HCT116 (cell line): ENCODE results near the gene RS1.

ENCODE experiments used
- CEBPB ChIP-seq: IDR thresholded peaks from 2 replicates; pipeline ENCODE4 v1.6.1; 2012; ENCODE audit warnings: low read depth
- ELF1 ChIP-seq: IDR thresholded peaks from 2 replicates; pipeline ENCODE4 v1.6.1; 2012; ENCODE audit warnings: low read depth, borderline replicate concordance
- JUND ChIP-seq: IDR thresholded peaks from 2 replicates; pipeline ENCODE4 v1.6.1; 2012
- POLR2A ChIP-seq: IDR thresholded peaks from 2 replicates; pipeline ENCODE4 v1.7.0; 2011; ENCODE audit warnings: borderline replicate concordance; ENCODE audit not compliant: insufficient read depth, insufficient read length; ENCODE audit errors: extremely low read depth
- POLR2AphosphoS5 ChIP-seq: IDR thresholded peaks from 2 replicates; pipeline ENCODE4 v1.6.1; 2011; ENCODE audit warnings: mild to moderate bottlenecking, low read depth, low read length, moderate library complexity
- RAD21 ChIP-seq: IDR thresholded peaks from 2 replicates; pipeline ENCODE4 v1.6.1; 2012; ENCODE audit warnings: low read depth, mild to moderate bottlenecking
- SIN3A ChIP-seq: IDR thresholded peaks from 2 replicates; pipeline ENCODE4 v1.6.1; 2012; ENCODE audit warnings: low read depth
- SP1 ChIP-seq: IDR thresholded peaks from 2 replicates; pipeline ENCODE4 v1.6.1; 2012; ENCODE audit warnings: low read depth
- TCF7L2 ChIP-seq: IDR thresholded peaks from 2 replicates; pipeline ENCODE4 v1.7.0; 2011; ENCODE audit warnings: borderline replicate concordance, inconsistent platforms; ENCODE audit not compliant: insufficient read depth, insufficient read length; ENCODE audit errors: extremely low read depth
- ZFX ChIP-seq: fragments of 450-650 bp; IDR thresholded peaks from 2 replicates; pipeline ENCODE4 v1.6.1; 2017
- ZNF274 ChIP-seq: fragments of 200-500 bp; sonication (Bioruptor generic); IDR thresholded peaks from 2 replicates; pipeline ENCODE4 v1.6.1; 2014; ENCODE audit warnings: mild to moderate bottlenecking, low read depth, low read length, inconsistent platforms
- TF ChIP-seq, protein P1 (sequence below), 3 experiments: fragments of 200-600 bp in 1 of 3; sonication (generic) in 1 of 3; IDR thresholded peaks in 2 of 3; conservative IDR thresholded peaks in 1 of 3; 2 replicates each; pipeline ENCODE4 v1.5.1; 2012 to 2017; ENCODE audit warnings: low read depth in 2 of 3, low read length in 2 of 3, antibody characterized with exemption in 1 of 3, borderline replicate concordance in 1 of 3, control low read depth in 1 of 3, mild to moderate bottlenecking in 1 of 3, mixed read lengths in 1 of 3, mixed run types in 1 of 3, moderate library complexity in 1 of 3; ENCODE audit not compliant: insufficient read depth in 1 of 3
- TF ChIP-seq, protein P2 (sequence below): IDR thresholded peaks from 2 replicates; pipeline ENCODE4 v1.6.1; 2012; ENCODE audit warnings: low read depth

DNA sequence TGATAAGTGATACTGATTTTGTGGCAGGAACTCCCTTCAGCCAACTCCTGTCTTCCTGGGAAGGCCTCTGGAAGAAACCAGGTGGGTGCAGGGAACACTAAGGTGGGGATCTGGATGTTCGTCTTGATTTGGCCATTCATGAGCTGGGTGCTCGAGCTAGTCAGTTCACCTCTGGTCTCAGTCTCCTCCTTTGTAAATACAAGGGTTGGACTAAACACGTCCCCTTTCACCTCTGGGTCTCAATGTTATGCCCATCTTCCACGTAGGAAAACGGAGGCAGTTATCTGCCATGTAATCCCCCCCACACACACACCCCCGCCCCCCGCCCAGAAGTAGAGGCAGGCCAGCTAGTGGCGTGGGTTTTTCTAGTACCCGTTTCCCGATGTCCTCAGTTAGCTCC lies 4.1 kb upstream of the RS1 start:
- TF ChIP-seq, protein P1, sequence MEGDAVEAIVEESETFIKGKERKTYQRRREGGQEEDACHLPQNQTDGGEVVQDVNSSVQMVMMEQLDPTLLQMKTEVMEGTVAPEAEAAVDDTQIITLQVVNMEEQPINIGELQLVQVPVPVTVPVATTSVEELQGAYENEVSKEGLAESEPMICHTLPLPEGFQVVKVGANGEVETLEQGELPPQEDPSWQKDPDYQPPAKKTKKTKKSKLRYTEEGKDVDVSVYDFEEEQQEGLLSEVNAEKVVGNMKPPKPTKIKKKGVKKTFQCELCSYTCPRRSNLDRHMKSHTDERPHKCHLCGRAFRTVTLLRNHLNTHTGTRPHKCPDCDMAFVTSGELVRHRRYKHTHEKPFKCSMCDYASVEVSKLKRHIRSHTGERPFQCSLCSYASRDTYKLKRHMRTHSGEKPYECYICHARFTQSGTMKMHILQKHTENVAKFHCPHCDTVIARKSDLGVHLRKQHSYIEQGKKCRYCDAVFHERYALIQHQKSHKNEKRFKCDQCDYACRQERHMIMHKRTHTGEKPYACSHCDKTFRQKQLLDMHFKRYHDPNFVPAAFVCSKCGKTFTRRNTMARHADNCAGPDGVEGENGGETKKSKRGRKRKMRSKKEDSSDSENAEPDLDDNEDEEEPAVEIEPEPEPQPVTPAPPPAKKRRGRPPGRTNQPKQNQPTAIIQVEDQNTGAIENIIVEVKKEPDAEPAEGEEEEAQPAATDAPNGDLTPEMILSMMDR (IDR thresholded peaks at IDR 0.05 in 2 of 3, conservative IDR thresholded peaks at IDR 0.05 in 1 of 3; ENCODE audit: borderline replicate concordance in 1 of 3, insufficient read depth in 1 of 3, low read depth in 2 of 3, low read length in 2 of 3): no peak
- no peak for TF ChIP-seq POLR2AphosphoS5
- no peak for TF ChIP-seq CEBPB
- TF ChIP-seq SP1: no peak
- no peak for TF ChIP-seq ZFX
- TF ChIP-seq POLR2A: no peak
- no peak for TF ChIP-seq SIN3A
- TF ChIP-seq ELF1: no peak
- TF ChIP-seq, protein P2, sequence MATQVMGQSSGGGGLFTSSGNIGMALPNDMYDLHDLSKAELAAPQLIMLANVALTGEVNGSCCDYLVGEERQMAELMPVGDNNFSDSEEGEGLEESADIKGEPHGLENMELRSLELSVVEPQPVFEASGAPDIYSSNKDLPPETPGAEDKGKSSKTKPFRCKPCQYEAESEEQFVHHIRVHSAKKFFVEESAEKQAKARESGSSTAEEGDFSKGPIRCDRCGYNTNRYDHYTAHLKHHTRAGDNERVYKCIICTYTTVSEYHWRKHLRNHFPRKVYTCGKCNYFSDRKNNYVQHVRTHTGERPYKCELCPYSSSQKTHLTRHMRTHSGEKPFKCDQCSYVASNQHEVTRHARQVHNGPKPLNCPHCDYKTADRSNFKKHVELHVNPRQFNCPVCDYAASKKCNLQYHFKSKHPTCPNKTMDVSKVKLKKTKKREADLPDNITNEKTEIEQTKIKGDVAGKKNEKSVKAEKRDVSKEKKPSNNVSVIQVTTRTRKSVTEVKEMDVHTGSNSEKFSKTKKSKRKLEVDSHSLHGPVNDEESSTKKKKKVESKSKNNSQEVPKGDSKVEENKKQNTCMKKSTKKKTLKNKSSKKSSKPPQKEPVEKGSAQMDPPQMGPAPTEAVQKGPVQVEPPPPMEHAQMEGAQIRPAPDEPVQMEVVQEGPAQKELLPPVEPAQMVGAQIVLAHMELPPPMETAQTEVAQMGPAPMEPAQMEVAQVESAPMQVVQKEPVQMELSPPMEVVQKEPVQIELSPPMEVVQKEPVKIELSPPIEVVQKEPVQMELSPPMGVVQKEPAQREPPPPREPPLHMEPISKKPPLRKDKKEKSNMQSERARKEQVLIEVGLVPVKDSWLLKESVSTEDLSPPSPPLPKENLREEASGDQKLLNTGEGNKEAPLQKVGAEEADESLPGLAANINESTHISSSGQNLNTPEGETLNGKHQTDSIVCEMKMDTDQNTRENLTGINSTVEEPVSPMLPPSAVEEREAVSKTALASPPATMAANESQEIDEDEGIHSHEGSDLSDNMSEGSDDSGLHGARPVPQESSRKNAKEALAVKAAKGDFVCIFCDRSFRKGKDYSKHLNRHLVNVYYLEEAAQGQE: no peak
- TF ChIP-seq ZNF274: no peak
- no peak for TF ChIP-seq TCF7L2
- TF ChIP-seq RAD21: no peak
- TF ChIP-seq JUND: no peak
